HG03571 (cell line): Measurements from ENCODE around the gene NBL1.

Source experiments
- ATAC-seq: cut with Tn5 transposase; IDR thresholded peaks from one replicate; pipeline ENCODE4 v1.9.1; 2021; ENCODE audit not compliant: unreplicated experiment

Gene NBL1

DNA sequence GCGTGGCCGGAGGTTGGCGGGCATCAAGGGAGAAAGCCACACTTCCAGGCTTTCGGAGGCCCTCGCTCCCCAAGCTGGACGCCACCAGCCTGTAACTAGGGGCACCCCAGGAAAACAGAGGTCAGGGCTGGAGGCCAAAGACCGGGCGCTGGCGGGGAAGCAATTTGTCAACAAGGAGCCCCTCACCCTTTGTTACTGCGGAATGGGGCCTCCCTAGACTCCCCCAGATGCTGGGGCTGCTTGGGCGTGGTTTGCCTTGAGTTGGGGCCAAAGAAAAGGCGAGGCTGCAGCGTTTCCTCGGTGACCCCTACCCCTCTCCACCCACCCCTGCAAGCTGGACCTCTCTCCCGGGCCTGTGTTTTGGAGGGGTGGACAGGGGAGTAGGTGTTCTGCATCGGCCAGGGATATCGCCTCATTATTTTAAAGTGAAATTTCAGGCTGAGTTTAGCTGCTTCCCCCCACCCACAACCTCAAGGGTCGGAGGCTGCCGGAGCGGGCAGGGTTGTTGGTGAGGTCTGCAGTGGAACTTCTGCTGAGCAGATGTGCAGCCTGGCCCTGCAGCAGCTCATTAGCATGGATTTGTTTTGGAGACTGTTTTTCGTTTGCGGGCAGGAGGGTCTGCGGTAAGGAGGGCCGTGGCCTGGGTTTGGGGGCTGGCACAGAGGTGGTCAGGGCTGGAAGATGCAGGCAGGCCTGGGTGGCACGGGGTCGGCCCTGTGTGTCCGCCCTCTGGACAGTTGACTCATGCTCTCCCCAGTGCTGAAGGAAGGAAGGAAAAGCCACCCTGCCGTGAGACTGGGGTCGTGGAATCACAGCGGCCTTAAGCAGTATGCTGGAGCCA lies 1.5 kb downstream of the NBL1 start:
- no peak for ATAC-seq

DNA sequence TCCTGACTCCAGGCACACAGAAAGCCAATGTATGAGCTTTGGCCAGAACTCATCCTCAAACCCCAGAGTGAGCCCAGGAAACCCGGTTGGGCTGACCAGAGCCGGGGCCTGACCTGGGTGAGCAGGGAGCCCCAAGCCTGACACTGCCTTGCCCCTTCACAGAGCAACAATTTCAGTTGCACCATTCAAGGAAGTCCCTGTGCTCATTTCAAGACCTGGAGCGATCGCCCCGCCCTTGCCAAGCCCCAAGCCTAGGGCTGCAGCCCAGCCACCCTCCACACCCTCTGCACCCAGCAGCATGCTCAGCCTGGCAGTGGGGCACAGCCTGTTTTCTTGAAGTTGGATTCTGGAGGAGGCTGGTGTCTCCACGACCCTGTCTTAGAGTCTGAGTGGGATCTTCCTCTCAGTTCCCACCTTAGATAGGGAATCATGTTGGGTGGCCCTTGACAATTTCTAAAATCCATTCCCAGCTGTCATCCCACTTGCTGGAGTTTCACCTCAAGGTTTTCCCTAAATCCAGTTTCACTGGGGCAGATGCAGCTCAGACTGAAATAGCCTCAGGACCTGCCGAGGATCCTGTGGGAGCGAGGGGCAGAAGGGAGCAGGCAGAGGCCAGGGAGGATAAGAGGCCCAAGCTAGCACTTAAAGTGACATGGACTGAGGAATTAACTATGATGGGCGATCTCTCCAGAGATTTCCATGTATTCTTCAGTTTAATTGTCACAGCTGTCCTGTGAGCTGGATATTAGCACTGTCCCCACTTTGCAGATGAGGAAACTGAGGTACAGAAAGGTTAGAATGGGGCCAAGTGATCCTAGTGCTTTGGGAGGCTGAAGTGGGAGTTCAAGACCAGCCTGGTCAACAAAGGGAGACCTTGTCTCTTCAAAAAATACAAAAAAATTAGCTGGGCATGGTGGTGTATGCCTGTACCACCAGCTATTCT lies 2.5 kb downstream of the NBL1 start:
- ATAC-seq: no peak

- no peak for ATAC-seq
Measured at GRCh38 chr1:19647643-19648042, 3.5 kb downstream of the NBL1 start.

DNA sequence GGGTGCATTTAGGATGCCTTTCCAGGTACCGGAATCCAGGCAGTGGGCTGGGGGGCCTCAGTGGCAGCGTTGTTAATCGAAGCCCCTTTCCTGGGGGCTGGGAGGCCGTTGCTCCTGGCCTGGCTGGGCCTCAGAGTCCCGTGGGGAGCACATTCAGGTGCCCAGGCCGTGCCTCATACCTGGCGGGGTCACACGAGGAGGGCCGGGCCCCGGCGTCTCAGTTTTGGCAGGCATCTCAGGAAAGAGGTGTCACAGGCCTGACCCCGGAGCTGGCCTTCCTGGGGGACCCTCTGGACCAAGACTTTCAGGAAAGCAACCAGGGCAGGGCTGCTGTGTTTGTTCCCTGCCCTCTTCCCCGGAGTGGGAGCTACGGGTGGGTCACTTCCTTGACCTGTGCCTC lies 4.1 kb downstream of the NBL1 start:
- ATAC-seq: no peak

DNA sequence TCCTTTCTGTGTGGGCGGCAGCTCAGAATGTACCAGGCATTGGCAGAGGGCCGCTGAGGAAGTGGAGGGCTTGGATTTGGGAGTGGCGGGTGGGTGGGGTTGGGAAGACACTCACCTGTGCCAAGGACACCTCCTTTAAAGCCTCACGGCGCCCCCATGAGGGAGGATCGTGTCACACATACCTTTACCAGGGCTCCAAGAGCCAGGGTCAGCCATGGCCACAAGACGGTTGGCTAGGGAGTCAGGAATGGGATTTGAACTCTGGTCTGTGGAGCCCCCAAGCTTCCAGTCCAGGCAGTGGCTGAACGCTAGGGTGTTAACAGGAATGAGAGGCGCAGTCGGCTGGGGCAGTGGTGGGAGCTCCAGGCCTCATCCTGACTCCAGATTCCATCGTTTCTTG lies 4.6 kb downstream of the NBL1 start:
- no peak for ATAC-seq

GRCh38 chr1:19650416-19651140 lies 6.5 kb downstream of the NBL1 start:
- no peak for ATAC-seq

DNA sequence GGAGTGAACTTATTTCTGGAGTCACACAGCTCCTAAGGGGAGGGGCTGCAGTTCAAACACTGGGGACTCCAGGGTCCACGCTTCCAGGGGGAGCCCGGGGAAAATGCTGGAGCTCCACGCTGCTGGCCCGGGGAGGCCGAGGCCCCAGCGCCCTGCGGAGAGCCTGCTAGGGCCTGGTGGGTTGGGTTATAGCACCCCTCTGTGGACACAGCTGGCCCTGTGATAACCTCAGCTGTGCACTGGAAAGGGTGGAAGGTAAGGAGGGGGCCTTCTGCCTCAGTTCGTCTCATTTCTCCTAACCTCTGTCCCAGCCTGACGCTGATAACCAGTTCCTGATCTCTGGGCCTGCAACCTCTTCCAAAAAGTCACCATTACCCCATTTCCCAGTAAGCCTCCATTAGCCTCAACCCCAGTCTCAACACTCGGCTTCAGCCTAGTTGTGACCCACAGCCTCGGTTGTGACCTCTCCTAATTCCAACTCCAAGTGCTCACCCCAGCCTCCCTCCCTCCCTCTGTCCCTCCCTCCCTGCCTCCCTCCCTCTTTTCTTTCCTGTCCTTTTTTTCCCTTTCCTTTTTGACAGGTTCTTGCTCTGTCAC lies 7.1 kb downstream of the NBL1 start:
- ATAC-seq: no peak

DNA sequence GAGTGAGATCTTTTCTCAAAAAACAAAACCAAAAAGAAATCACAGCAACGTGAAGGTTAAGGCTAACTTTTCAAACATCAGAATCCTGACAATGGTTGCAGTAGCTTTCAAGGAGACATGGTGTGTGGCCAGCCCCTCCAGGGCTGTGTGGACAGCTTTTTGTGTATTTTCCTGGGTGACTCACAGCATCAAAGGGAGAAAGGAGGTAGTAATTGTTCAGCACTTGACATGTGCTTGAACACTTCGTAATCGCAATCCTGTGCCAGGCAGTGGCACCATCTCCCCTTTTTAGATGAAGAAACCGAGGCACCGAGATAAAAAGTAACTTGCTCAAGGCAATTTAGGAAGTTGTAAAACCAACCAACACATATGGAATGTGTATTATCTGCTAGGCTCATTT lies 10.3 kb downstream of the NBL1 start:
- no peak for ATAC-seq

DNA sequence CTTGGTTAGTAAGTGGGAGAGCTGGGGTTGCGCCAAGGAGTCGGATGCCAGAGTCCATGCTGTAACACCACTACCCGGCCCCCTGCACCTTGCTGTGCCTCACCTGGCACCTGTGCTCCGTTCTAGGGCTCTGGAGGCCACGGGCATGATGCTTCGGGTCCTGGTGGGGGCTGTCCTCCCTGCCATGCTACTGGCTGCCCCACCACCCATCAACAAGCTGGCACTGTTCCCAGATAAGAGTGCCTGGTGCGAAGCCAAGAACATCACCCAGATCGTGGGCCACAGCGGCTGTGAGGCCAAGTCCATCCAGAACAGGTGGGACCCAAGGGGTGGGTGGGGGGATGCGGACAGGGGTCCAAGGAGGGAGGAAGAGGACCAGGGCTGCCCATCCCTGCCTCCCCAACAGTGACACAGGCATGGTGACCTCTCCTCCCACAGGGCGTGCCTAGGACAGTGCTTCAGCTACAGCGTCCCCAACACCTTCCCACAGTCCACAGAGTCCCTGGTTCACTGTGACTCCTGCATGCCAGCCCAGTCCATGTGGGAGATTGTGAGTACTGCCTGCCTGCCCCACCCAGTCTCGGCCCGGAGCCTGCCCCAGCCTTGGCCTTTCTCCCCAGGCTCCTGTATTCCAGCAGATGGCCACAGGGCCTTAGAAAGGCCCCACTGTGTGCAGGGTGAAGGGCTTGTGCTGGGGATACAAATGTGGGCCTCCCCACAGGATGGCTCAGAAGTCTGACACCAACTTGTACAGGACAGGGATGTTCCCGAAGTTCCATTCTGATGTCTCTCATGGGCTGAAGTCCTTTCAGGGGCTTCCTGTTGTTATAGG lies 11.0 kb downstream of the NBL1 start:
- no peak for ATAC-seq

- no peak for ATAC-seq
Measured at GRCh38 chr1:19655718-19656080, 11.6 kb downstream of the NBL1 start.

- ATAC-seq: no peak
Measured at GRCh38 chr1:19656134-19656779, 12.1 kb downstream of the NBL1 start.

DNA sequence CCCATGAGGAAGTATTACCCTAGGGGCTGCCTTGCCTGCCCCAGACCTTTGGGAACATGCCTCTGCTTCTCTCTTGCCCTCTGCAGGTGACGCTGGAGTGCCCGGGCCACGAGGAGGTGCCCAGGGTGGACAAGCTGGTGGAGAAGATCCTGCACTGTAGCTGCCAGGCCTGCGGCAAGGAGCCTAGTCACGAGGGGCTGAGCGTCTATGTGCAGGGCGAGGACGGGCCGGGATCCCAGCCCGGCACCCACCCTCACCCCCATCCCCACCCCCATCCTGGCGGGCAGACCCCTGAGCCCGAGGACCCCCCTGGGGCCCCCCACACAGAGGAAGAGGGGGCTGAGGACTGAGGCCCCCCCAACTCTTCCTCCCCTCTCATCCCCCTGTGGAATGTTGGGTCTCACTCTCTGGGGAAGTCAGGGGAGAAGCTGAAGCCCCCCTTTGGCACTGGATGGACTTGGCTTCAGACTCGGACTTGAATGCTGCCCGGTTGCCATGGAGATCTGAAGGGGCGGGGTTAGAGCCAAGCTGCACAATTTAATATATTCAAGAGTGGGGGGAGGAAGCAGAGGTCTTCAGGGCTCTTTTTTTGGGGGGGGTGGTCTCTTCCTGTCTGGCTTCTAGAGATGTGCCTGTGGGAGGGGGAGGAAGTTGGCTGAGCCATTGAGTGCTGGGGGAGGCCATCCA lies 12.8 kb downstream of the NBL1 start:
- no peak for ATAC-seq

- no peak for ATAC-seq
Measured at GRCh38 chr1:19657511-19657910, 13.4 kb downstream of the NBL1 start.

- no peak for ATAC-seq
Measured at GRCh38 chr1:19658186-19658585, 14.1 kb downstream of the NBL1 start.

DNA sequence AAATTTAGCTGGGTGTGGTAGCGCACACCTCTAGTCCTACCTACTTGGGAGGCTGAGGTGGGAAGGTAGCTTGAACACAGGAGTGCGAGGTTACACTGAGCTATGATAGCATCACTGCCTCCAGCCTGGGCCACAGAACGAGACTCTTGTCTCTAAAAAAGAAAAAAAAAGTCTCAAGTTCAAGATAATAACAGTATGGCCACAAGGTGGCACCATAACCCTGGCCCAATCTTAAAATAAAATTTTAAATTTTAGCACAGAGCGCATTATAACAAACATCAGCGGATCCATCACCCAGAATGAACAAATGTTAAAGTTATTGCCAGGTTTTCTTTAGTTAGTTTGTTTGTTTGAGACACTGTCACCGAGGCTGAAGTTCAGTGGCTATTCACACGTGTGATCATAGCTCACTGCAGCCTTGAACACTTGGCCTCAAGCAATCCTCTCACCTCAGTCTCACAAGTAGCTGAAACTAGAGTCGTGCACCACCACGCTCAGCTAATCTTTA lies 17.7 kb downstream of the NBL1 start:
- no peak for ATAC-seq

- no peak for ATAC-seq
Measured at GRCh38 chr1:19662313-19662712, 18.2 kb downstream of the NBL1 start.

DNA sequence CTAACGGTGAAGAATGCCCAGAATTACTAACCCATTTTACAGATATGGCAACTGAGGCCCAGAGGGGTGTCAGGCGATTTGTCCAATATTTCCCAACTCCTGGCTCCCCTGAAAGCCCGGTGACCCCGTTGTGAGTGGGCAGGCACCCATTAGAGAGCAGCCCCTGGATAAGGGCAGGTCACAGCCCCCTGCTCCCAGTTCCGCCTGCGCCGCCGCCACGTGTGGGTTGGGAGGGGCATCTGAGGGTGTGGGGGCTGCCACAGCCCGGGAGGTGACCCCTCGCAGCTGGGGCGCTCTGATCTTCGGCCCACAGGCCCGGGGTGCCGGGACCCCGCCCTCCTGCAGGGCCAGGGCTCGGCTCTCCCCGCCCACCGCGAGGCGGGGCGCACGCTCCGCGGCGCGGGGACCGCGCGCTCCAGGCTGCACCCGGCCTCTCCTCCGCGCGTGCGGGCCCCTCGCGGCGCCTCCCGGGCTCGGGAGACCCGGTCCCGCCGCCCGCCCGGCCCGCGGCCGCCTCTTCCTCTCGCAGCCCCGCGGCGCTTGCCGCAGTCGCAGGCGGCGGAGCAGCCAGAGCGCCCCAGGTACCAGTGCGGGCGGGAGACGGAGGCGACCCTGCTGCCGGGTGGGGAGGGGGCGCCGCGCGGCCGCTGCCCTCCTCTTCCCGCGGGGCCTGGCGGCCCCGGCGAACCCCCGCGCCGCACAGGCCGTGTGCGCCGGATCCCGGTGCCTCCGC lies 20.5 kb downstream of the NBL1 start, which contains the start of gene HTR6:
TSS of gene HTR6 (plus strand) at position 423 of the 733 bp plus-strand sequence. CDS start 879 bp downstream, outside the sequence.
- ATAC-seq: no peak

GRCh38 chr1:19665186-19665495 lies 21.0 kb downstream of the NBL1 start:
- no peak for ATAC-seq
